ENCODE measurements around the gene GEMIN2.

DNA sequence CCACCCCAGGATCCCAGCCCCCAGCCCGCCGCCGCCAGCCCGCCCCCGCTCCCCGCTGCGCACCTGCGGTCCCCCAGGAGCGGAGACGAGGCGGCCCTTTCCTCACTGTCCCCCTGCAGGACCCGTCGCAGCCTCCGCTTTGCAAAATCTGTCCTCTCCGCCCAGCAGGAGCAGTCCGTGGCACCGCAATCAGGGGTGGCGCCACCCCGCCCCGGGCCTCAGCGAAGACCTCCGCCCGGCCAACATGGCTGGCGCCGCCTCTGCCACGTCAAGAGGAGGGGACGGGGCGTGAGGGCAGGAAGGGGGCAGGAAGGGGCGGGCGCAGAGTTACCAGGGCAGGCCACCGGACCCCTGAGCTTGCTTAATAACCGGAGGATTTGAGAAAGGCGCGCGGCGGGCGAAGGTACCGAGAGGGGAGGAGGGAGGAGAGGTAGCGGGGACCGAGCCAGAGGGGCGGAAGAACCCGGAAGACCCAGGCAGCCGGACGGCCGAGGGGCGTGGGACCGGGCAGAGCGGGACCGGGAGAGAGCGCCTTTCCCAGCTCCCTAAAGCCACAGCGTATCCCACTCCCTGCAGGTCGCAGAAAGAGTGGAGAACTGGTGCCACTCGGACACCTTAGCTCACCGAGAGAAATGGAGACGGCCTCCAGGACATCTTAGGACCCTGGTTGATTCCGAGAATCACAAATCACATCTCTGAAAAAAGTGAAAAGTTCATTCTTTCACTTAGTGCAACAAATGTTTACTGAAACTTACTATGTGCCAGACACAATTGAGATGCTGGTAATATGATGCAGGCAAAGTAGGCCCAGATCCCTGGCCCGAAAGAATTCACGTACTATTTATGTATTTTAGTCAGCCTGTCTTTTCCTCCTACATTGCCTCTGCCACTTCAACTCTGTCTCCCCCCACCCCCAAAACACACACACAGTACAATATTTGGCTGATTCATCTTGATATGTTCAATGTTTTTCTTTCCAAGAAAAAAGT, 10.9 kb upstream of the GEMIN2 start, which contains the start of gene SEC23A:
- TF ChIP-seq GATA2 (IDR thresholded peaks at IDR 0.05; ENCODE audit: low read depth, low read length) = no peak
- TF ChIP-seq GATA3 (IDR thresholded peaks at IDR 0.05; ENCODE audit: low read depth, low read length) = no peak
